ENCODE data around the gene PSEN1.

DNA sequence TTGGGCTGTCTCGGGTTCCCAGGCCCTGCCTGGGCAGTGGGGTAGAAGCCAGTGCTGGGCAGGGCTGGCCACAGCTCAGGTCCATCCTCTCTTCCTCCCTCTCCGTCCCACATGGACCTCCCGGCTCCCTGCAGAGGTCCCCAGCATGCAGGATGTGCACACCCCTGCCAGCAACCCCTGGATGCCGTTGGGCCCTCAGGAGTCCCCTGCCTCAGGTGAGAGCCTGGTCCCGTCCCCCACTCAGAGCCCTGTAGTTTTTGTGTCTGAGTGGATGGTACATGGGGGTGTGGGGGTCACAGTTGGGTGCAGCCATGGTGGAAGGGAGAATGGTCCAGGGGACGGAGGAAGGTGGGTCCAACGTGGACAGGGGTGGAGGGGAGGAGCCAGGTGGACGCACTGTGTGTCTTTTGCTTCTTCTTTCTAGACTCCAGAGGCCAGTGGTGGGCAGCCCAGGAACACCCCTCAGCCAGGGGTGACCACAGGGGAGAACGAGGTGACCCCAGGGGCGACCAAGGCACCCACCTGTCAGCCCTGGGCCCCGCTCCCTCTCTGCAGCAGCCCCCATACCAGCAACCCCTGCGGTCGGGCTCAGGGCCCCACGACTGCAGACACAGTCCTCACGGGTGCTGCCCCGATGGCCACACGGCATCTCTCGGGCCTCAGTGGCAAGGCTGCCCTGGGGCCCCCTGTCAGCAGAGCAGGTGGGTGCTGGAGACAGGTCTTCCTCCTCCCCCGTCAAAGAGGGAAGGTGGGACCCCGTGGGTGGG lies 122.7 kb downstream of the PSEN1 start:
- TF ChIP-seq CTCF (IDR thresholded peaks at IDR 0.05), result no peak
- no peak for TF ChIP-seq EP300 (IDR thresholded peaks at IDR 0.05)
- TF ChIP-seq POLR2A (IDR thresholded peaks at IDR 0.05), result no peak

All from ovary (tissue), 3 donors.